ENCODE results near the gene CACNA1G. TPM values are rescaled to one million over a fixed set of nuclear protein-coding genes. Genes with fewer than 3 reads are reported as not detected.

Gene CACNA1G
- 1 to 10 TPM in 1 of 2 donors, under 1 TPM in 1; 0.84 to 1.1 TPM for total RNA-seq
- polyA plus RNA-seq (2013, experiment 1 of 2): 7.5 TPM
- 6.6 TPM for polyA plus RNA-seq (2013, experiment 2 of 2)
- long read RNA-seq, experiment 1: 0 reads
- long read RNA-seq, experiment 2: 0 reads
- long read RNA-seq, experiment 3, partial matches to known transcripts: 1 of 1 reads
- long read RNA-seq, experiment 3, other reads (novel, unspliced or antisense): 0 of 1 reads
- long read RNA-seq, experiment 4: 0 reads

DNA sequence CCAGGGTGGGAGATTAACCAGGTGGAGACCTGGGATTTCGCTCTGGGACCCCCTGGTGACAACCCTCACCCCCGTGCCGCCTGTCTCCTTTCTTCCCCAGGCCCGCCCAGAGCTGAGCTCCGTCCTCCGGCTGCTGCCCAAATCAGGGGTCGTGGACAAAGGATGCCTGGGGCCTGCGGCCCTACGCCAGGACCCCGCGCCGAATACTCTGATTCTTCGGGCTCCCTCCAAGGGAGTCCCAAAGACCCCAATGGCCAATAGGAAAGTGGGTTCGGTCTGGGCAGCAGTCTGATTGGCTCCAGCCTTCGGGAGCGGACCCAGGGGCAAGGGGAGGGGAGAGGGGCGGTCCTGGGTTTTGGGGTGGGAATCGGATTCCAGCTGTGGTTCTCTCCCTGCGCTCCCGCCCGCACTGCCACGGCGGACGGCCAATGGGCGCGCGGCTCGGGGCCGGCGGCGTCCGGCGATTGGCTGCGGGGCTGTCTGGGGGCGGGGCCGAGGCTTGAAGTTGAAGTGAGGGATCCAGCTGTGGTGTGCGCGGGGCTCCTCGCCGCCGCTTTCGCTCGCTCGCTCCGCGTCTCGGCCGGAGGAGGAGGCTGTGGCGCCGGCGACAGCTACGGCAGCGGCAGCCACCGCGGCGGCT lies at the start of gene CACNA1G:
Gene CACNA1G (plus strand): TSS at position 531 of the 640 bp plus-strand sequence. CDS start 745 bp downstream, outside the sequence.
- Mint-ChIP-seq H3K27me3 (ENCODE audit: insufficient read depth) (peaks cover 88% of the 10 kb centered on the region), H3K9me3 (no peaks in the 10 kb centered on the region), H3K4me1 (peaks cover 15% of the 10 kb centered on the region), H3K4me3 (peak within 1 kb of the TSS; percentile 60), H3K36me3 (ENCODE audit: low read depth) (peaks cover 2% of the 10 kb centered on the region), H3K27ac (no peak within 1 kb of the TSS)
- Histone ChIP-seq H3K4me1 (ENCODE audit: control insufficient read depth, insufficient read depth, low read length) (peaks cover 4% of the 10 kb centered on the region), H3K27ac (ENCODE audit: low read depth, low read length) (no peak within 1 kb of the TSS), H3K27me3 (ENCODE audit: control insufficient read depth, insufficient read depth, low read length, poor library complexity, severe bottlenecking) (peaks cover 91% of the 10 kb centered on the region), H3K9me3 (ENCODE audit: control insufficient read depth, low read length) (no peaks in the 10 kb centered on the region), H3K9ac (ENCODE audit: extremely low read depth, low read length, poor library complexity, severe bottlenecking) (no peak within 1 kb of the TSS), H3K4me3 (ENCODE audit: low read length) (peak within 1 kb of the TSS; percentile 84), H3K36me3 (ENCODE audit: control insufficient read depth, insufficient read depth, low read length) (no peaks in the 10 kb centered on the region)
- no peak for TF ChIP-seq CTCF (conservative IDR thresholded peaks at IDR 0.05)
- 0% methylated on average over 5 to 56 of the region's 56 CpGs for WGBS, 2 experiments (ENCODE audit: insufficient coverage in 1 of 2, insufficient read length in 1 of 2)
- DNase-seq: peak; percentile 100

- no peak overlapping the region for H3K27ac Mint-ChIP-seq
- peaks cover 11% of the 10 kb centered on the region for H3K4me1 Mint-ChIP-seq
- DNase-seq: peak; percentile 45
- Histone ChIP-seq H3K9me3 (ENCODE audit: control insufficient read depth, low read length) (no peaks in the 10 kb centered on the region), H3K4me3 (ENCODE audit: low read length) (no peak overlapping the region), H3K4me1 (ENCODE audit: control insufficient read depth, insufficient read depth, low read length) (no peaks in the 10 kb centered on the region), H3K27me3 (ENCODE audit: control insufficient read depth, insufficient read depth, low read length, poor library complexity, severe bottlenecking) (peaks cover 3% of the 10 kb centered on the region), H3K27ac (ENCODE audit: low read depth, low read length) (peak overlapping the region; percentile 16), H3K9ac (ENCODE audit: extremely low read depth, low read length, poor library complexity, severe bottlenecking) (no peak overlapping the region), H3K36me3 (ENCODE audit: control insufficient read depth, insufficient read depth, low read length) (no peaks in the 10 kb centered on the region)
- 51 to 78% methylated on average over 3 of the region's 3 CpGs for WGBS, 2 experiments (ENCODE audit: insufficient coverage in 1 of 2, insufficient read length in 1 of 2)
- H3K9me3 Mint-ChIP-seq: no peaks in the 10 kb centered on the region
- no peak overlapping the region for H3K4me3 Mint-ChIP-seq
- H3K36me3 Mint-ChIP-seq (ENCODE audit: low read depth): no peaks in the 10 kb centered on the region
- no peak for TF ChIP-seq CTCF (conservative IDR thresholded peaks at IDR 0.05)
- peaks cover 9% of the 10 kb centered on the region for H3K27me3 Mint-ChIP-seq (ENCODE audit: insufficient read depth)
Measured at GRCh38 chr17:50511058-50511457, 49.5 kb upstream of the CACNA1G start.

DNA sequence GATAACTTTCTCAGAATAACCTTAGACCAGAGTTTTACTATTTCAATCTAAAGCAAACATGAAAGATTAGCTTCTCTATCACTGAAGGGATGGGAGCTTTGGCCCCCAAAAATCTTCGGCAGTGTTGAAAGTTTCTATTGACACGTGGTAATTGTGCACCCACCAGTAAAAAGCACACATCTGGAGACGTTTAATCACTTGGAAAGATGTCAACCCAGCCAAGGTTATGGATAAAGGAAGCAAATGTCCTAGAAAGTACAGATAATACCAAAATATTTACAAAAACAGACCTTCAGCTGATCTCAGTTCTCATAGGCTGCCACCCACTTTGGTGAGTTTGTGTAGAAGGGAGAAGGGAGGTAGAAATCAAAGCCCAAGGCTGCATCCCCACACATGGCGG lies 47.0 kb upstream of the CACNA1G start:
- H3K27ac ChIP-seq (ENCODE audit: low read depth, low read length): no peak overlapping the region
- no peaks in the 10 kb centered on the region for H3K36me3 ChIP-seq (ENCODE audit: control insufficient read depth, insufficient read depth, low read length)
- no peak overlapping the region for H3K4me3 ChIP-seq (ENCODE audit: low read length)
- Mint-ChIP-seq H3K27ac (no peak overlapping the region), H3K36me3 (ENCODE audit: low read depth) (no peaks in the 10 kb centered on the region), H3K4me3 (no peak overlapping the region), H3K9me3 (no peaks in the 10 kb centered on the region), H3K4me1 (peaks cover 10% of the 10 kb centered on the region), H3K27me3 (ENCODE audit: insufficient read depth) (peaks cover 14% of the 10 kb centered on the region)
- no peak for TF ChIP-seq CTCF (conservative IDR thresholded peaks at IDR 0.05)
- H3K9ac ChIP-seq (ENCODE audit: extremely low read depth, low read length, poor library complexity, severe bottlenecking): no peak overlapping the region
- no peaks in the 10 kb centered on the region for H3K4me1 ChIP-seq (ENCODE audit: control insufficient read depth, insufficient read depth, low read length)
- H3K27me3 ChIP-seq (ENCODE audit: control insufficient read depth, insufficient read depth, low read length, poor library complexity, severe bottlenecking): no peaks in the 10 kb centered on the region
- no peak for DNase-seq
- 94% methylated on average over 4 of the region's 4 CpGs; no CpG with 5 or more reads in 1 of the 2 experiments for WGBS, 2 experiments (ENCODE audit: insufficient coverage in 1 of 2, insufficient read length in 1 of 2)
- H3K9me3 ChIP-seq (ENCODE audit: control insufficient read depth, low read length): no peaks in the 10 kb centered on the region

Measured in endodermal cell (in vitro differentiated cells).